B cell (primary cell): ENCODE measurements around the gene ALKBH4. TPM values are rescaled to one million over a fixed set of nuclear protein-coding genes. Genes with fewer than 3 reads are reported as not detected.

Experiments used
- ATAC-seq: fragments of 200-7000 bp; cut with Tn5 transposase; one replicate; pipeline ENCODE4 v1.10.0; 2021; ENCODE audit warnings: low read depth, mild to moderate bottlenecking, moderate number of reproducible peaks, moderate library complexity
- CTCF ChIA-PET: fragments of 350-600 bp; sonication (Branson Sonifier 250); formaldehyde crosslinking; loops from one replicate; lab custom pipeline; 2021; ENCODE audit warnings: antibody characterized with exemption, inconsistent platforms; lab: Charles Lee
- POLR2A ChIA-PET: fragments of 350-600 bp; sonication (Branson Sonifier 250); formaldehyde crosslinking; loops from one replicate; lab custom pipeline; 2021; ENCODE audit warnings: antibody characterized with exemption; lab: Charles Lee
- DNase-seq: peaks from one replicate; pipeline ENCODE4 v3.0.0; 2013
- H2AFZ ChIP-seq: 2 replicates; pipeline ENCODE4 v1.6.1; 2012; ENCODE audit warnings: mild to moderate bottlenecking, low read depth, low read length; ENCODE audit not compliant: insufficient read depth, poor library complexity, severe bottlenecking
- H3K27ac ChIP-seq, 2 donors: 1 replicate in 1 of 2; 2 replicates in 1 of 2; pipeline ENCODE4 v1.5.1; 2012 to 2013; ENCODE audit warnings: low read length in 2 of 2, mild to moderate bottlenecking in 2 of 2, moderate library complexity in 1 of 2
- H3K27me3 ChIP-seq, 4 experiments: fragments of 200-600 bp in 1 of 4; sonication (generic) in 1 of 4; replicated peaks in 1 of 4; 1 replicate in 2 of 4; 2 replicates in 2 of 4; pipeline versions ENCODE4 v1.6.1 to v1.7.0; 2013 to 2016; ENCODE audit warnings: low read length in 3 of 4, mild to moderate bottlenecking in 2 of 4, mixed read lengths in 1 of 4, moderate library complexity in 1 of 4; ENCODE audit not compliant: insufficient read depth in 4 of 4, control insufficient read depth in 3 of 4; ENCODE audit errors: control extremely low read depth in 1 of 4
- H3K36me3 ChIP-seq, 2 experiments: replicated peaks in 1 of 2; 1 replicate in 1 of 2; 2 replicates in 1 of 2; pipeline versions ENCODE4 v1.6.1 to v1.7.1; 2013; ENCODE audit warnings: low read length in 1 of 2; ENCODE audit not compliant: insufficient read depth in 2 of 2, control insufficient read depth in 1 of 2; ENCODE audit errors: control extremely low read depth in 1 of 2, extremely low read depth in 1 of 2
- H3K4me1 ChIP-seq, 2 donors: fragments of 200-600 bp in 1 of 2; sonication (generic) in 1 of 2; 1 replicate in 1 of 2; 2 replicates in 1 of 2; pipeline versions ENCODE4 v1.5.1 to v1.6.1; 2013 to 2017; ENCODE audit warnings: low read length in 2 of 2; ENCODE audit not compliant: control insufficient read depth in 2 of 2, insufficient read depth in 2 of 2
- H3K4me2 ChIP-seq: replicated peaks from 2 replicates; pipeline ENCODE3; 2012; ENCODE audit warnings: mild to moderate bottlenecking, low read depth, low read length; ENCODE audit not compliant: poor library complexity, severe bottlenecking
- H3K4me3 ChIP-seq, 5 experiments: fragments of 200-600 bp in 1 of 5; sonication (generic) in 1 of 5; 1 replicate in 3 of 5; 2 replicates in 2 of 5; pipeline versions ENCODE4 v1.5.1 to v1.7.0; 2011 to 2016; ENCODE audit warnings: low read length in 4 of 5, mild to moderate bottlenecking in 4 of 5, low read depth in 2 of 5, control low read depth in 1 of 5, moderate library complexity in 1 of 5; ENCODE audit not compliant: insufficient read depth in 1 of 5; ENCODE audit errors: control extremely low read depth in 1 of 5, extremely low read depth in 1 of 5
- H3K79me2 ChIP-seq: fragments of 200-600 bp; sonication (generic); one replicate; pipeline ENCODE4 v1.6.0; 2016; ENCODE audit warnings: low read length; ENCODE audit not compliant: control insufficient read depth, insufficient read depth
- H3K9ac ChIP-seq: fragments of 200-600 bp; sonication (generic); 2 replicates; pipeline ENCODE4 v1.6.1; 2017; ENCODE audit warnings: mild to moderate bottlenecking, low read length, moderate library complexity
- H3K9me3 ChIP-seq, 3 donors: one replicate each; pipeline versions ENCODE4 v1.6.1 to v1.7.1; 2013; ENCODE audit warnings: low read length in 2 of 3; ENCODE audit not compliant: control insufficient read depth in 2 of 3, insufficient read depth in 1 of 3; ENCODE audit errors: control extremely low read depth in 1 of 3
- H4K20me1 ChIP-seq: 2 replicates; pipeline ENCODE4 v1.6.0; 2012; ENCODE audit warnings: mild to moderate bottlenecking, low read length; ENCODE audit not compliant: insufficient read depth, control insufficient read depth, poor library complexity, severe bottlenecking
- H3K27ac Mint-ChIP-seq: one replicate; pipeline ENCODE4 v1.8.0; 2021; ENCODE audit warnings: mixed read lengths
- H3K27me3 Mint-ChIP-seq: one replicate; pipeline ENCODE4 v1.8.0; 2021; ENCODE audit warnings: mixed read lengths
- H3K4me1 Mint-ChIP-seq: one replicate; pipeline ENCODE4 v1.8.0; 2021; ENCODE audit warnings: mixed read lengths
- H3K4me3 Mint-ChIP-seq: one replicate; pipeline ENCODE4 v1.8.0; 2021; ENCODE audit warnings: mixed read lengths
- H3K9me3 Mint-ChIP-seq: one replicate; pipeline ENCODE4 v1.8.0; 2022; ENCODE audit warnings: mixed read lengths; ENCODE audit not compliant: insufficient read depth
- EZH2 ChIP-seq: IDR thresholded peaks from 2 replicates; pipeline ENCODE4 v1.6.1; 2012; ENCODE audit warnings: borderline replicate concordance, low read depth, mild to moderate bottlenecking, moderate library complexity, low read length; ENCODE audit not compliant: insufficient read depth, poor library complexity, severe bottlenecking
- WGBS: methylation state at CpG from one replicate; pipeline ENCODE4 v1.1.5; 2013; ENCODE audit warnings: missing lambda C conversion rate; ENCODE audit not compliant: insufficient coverage; 5-methylcytosine and 5-hydroxymethylcytosine counted together
- intact Hi-C: fragments of 100-400 bp; cut with micrococcal nuclease; formaldehyde crosslinking; loops from one replicate; pipeline ENCODE4 v1.10.0; 2022
- polyA plus RNA-seq: library from polyadenylated mRNA; depleted of rRNA; stranded (reverse); fragments of >200 nt; gene quantifications from 2 replicates; pipeline ENCODE4 v1.2.3, GENCODE V29; 2012
- total RNA-seq, 2 donors: library from RNA; stranded (reverse); fragments of 120-200 nt in 1 of 2; gene quantifications; 1 replicate in 1 of 2; 2 replicates in 1 of 2; pipeline versions ENCODE4 v1.2.3 to v1.2.4, GENCODE V29; 2013 to 2022
- TF ChIP-seq, protein P1 (sequence below): fragments of 200-600 bp; IDR thresholded peaks from one replicate; pipeline ENCODE4 v1.8.0; 2022; ENCODE audit warnings: antibody characterized with exemption, mild to moderate bottlenecking

The ALKBH4 gene
- total and polyA plus RNA-seq, 2 donors (not counting 1 experiment from before 2014, with no cell fraction given) = 6.2 to 8.6 TPM

DNA sequence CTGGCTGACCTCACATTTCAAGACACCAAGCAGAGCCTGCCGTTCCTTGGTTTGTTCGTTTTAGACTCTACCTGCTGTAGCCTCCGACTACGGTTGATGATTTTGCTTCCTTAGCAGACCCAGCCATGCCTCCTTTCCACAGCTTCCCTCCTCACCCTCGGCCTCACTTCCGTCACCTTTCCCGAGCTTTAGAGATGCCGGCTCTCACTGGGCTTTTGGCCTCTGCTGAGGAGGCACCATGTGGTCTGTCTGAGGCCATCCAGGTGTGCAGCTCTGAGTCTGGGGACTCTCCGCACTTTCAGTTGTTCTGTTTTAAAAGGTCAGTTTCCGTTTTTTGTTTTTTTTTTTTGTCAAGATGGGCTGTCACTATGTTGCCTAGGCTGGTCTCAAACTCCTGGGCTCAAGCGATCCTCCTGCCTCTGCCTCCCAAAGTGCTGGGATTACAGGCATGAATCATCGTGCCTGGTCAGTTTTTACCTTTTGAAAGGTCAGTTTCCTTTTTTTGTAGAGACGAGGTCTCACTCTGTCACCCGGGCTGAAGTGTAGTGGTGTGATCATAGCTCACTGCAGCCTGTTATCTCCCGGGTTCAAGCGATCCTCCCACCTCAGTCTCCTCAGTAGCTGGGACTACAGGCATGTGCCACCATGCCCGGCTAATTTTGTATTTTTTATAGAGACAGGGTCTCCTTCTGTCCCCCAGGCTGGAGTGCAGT, 19.5 kb downstream of the ALKBH4 start:
- H3K27me3 Mint-ChIP-seq = no peaks in the 10 kb centered on the region
- Histone ChIP-seq H3K4me3 (peak overlapping the region in 3 of 5 experiments; percentile 7 to 33 (median 12)), H3K4me1 (peaks cover 52 to 70% of the 10 kb centered on the region in 2 donors), H3K4me2 (peak overlapping the region; percentile 47), H3K27ac (peak overlapping the region; percentile 64 to 70), H3K79me2 (peaks cover 73% of the 10 kb centered on the region), H3K9ac (no peak overlapping the region), H3K9me3 (peaks cover 0 to 14% (median 0%) of the 10 kb centered on the region in 3 donors), H3K27me3 (no peaks in the 10 kb centered on the region), H3K36me3 (peaks cover 0 to 47% of the 10 kb centered on the region in 2 experiments), H4K20me1 (peaks cover 34% of the 10 kb centered on the region), H2AFZ (no peak overlapping the region)
- ChIA-PET POLR2A (interaction anchor here (0.7 to 5.9 kb wide), 13 partner anchors 10 to 151 kb away, joined by 3 to 76 read pairs (median 6); partner anchors contain the start of gene ORAI2), CTCF (interaction anchor here (1.0 to 46.3 kb wide), 6 partner anchors 12 to 50 kb away, joined by 3 to 1182 read pairs (median 4); partner anchors contain the start of gene PRKRIP1)
- H3K4me3 Mint-ChIP-seq = peak overlapping the region; percentile 87
- peak; percentile 81 for DNase-seq
- intact Hi-C loops = loop anchor here (1.0 kb wide), 3 partner anchors 12 to 49 kb away; partner anchors contain the start of genes ORAI2 and PRKRIP1
- H3K27ac Mint-ChIP-seq = peak overlapping the region; percentile 97
- H3K4me1 Mint-ChIP-seq = peaks cover 49% of the 10 kb centered on the region
- TF ChIP-seq, protein P1, sequence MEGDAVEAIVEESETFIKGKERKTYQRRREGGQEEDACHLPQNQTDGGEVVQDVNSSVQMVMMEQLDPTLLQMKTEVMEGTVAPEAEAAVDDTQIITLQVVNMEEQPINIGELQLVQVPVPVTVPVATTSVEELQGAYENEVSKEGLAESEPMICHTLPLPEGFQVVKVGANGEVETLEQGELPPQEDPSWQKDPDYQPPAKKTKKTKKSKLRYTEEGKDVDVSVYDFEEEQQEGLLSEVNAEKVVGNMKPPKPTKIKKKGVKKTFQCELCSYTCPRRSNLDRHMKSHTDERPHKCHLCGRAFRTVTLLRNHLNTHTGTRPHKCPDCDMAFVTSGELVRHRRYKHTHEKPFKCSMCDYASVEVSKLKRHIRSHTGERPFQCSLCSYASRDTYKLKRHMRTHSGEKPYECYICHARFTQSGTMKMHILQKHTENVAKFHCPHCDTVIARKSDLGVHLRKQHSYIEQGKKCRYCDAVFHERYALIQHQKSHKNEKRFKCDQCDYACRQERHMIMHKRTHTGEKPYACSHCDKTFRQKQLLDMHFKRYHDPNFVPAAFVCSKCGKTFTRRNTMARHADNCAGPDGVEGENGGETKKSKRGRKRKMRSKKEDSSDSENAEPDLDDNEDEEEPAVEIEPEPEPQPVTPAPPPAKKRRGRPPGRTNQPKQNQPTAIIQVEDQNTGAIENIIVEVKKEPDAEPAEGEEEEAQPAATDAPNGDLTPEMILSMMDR = no peak
- no peak for TF ChIP-seq EZH2
- WGBS = 51% methylated on average over 11 of the region's 17 CpGs
- peak; percentile 48 for ATAC-seq
- H3K9me3 Mint-ChIP-seq = no peaks in the 10 kb centered on the region
